Activated CD8-positive, alpha-beta T cell treated with anti-CD3 and anti-CD28 coated beads, Interleukin-2, amount 10 ng/mL, durations not matched to agents 7 days and 5 days (primary cell): ENCODE results near the gene PSPN. TPM values are rescaled to one million over a fixed set of nuclear protein-coding genes. Genes with fewer than 3 reads are reported as not detected.
A peak's percentile ranks its signal among the peaks of the same experiment; 100 is the strongest.

Experiments
- ATAC-seq: fragments of 150-1000 bp; cut with Tn5 transposase; one replicate; pipeline ENCODE4 v1.10.0; 2021; ENCODE audit warnings: moderate library complexity
- CTCF ChIA-PET: fragments of 350-600 bp; sonication (Branson Sonifier 250); formaldehyde crosslinking; loops from one replicate; lab custom pipeline; 2021; ENCODE audit warnings: antibody characterized with exemption; lab: Charles Lee
- POLR2A ChIA-PET: fragments of 350-600 bp; sonication (Branson Sonifier 250); formaldehyde crosslinking; loops from one replicate; lab custom pipeline; 2021; ENCODE audit warnings: antibody characterized with exemption; lab: Charles Lee
- DNase-seq: peaks from one replicate; pipeline ENCODE4 v3.0.0-alpha.2; 2020
- H3K27ac Mint-ChIP-seq: one replicate; pipeline ENCODE4 v1.8.0; 2021; ENCODE audit warnings: mild to moderate bottlenecking, mixed read lengths
- H3K27me3 Mint-ChIP-seq: one replicate; pipeline ENCODE4 v1.8.0; 2021; ENCODE audit warnings: low read depth, mixed read lengths
- H3K36me3 Mint-ChIP-seq: one replicate; pipeline ENCODE4 v1.8.0; 2021; ENCODE audit warnings: low read depth, mixed read lengths
- H3K4me1 Mint-ChIP-seq: one replicate; pipeline ENCODE4 v1.8.0; 2021; ENCODE audit warnings: low read depth, mixed read lengths
- H3K4me3 Mint-ChIP-seq: one replicate; pipeline ENCODE4 v1.8.0; 2021; ENCODE audit warnings: mild to moderate bottlenecking, mixed read lengths
- H3K9me3 Mint-ChIP-seq: one replicate; pipeline ENCODE4 v1.8.0; 2022; ENCODE audit warnings: mixed read lengths; ENCODE audit not compliant: insufficient read depth
- total RNA-seq, 2 experiments: library from RNA; stranded (reverse); gene quantifications; one replicate each; pipeline ENCODE4 v1.2.3, GENCODE V29; 2021

Gene PSPN
- total RNA-seq, 2 experiments from 2014 or later, result 2.1 to 2.6 TPM

DNA sequence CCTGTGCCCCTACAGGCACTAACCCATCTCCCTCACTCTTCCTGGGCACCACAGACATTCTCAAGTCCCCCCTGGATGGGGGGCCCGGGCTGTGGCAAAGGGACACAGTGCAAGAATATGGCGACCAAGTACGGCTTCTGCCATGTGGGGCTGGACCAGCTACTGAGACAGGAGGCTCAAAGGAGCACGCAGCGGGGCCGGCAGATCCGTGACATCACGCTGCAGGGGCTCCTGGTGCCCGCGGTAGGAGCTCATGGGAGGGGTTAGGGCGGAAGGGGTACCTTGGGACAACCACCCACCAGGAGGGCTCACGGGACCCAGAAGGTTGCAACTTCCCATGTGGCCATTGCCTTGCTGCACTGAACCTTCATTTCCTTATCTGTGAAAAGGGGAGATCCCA lies 20.6 kb upstream of the PSPN start:
- ATAC-seq, result no peak
- H3K36me3 Mint-ChIP-seq, result peaks cover 14% of the 10 kb centered on the region
- no peak overlapping the region for H3K27ac Mint-ChIP-seq
- peaks cover 28% of the 10 kb centered on the region for H3K4me1 Mint-ChIP-seq
- POLR2A ChIA-PET, result no interaction called here
- CTCF ChIA-PET, result interaction anchor here (0.7 kb wide), 1 partner anchor 110 kb away, joined by 3 read pairs; no protein-coding TSS in a partner anchor
- H3K27me3 Mint-ChIP-seq, result no peaks in the 10 kb centered on the region
- DNase-seq, result no peak
- H3K4me3 Mint-ChIP-seq, result no peak overlapping the region
- no peaks in the 10 kb centered on the region for H3K9me3 Mint-ChIP-seq

DNA sequence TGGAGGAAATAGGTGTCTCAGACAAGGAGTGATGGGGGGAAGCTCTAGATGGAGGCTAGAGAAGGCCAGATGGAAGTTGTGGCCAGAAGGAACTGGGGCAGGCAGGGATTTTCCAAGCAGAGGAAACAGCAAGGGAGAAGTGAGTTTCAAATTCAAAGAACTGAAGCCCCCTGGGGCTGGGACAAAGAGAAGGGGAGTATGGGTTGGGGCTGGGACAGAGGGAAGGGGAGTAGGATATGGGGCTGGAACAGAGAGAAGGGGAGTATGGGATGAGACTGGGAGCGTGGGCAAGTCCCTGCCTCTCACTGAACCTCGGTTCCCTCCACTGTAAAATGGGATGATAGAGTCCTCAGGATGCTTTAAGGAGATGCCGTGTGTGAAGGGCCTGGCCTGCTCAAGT lies 19.1 kb upstream of the PSPN start:
- CTCF ChIA-PET, result no interaction called here
- ATAC-seq (no peak), DNase-seq (no peak)
- Mint-ChIP-seq H3K27ac (peak overlapping the region; percentile 72), H3K9me3 (no peaks in the 10 kb centered on the region), H3K4me3 (peak overlapping the region; percentile 96), H3K36me3 (peaks cover 21% of the 10 kb centered on the region), H3K27me3 (no peaks in the 10 kb centered on the region), H3K4me1 (peaks cover 28% of the 10 kb centered on the region)
- POLR2A ChIA-PET, result no interaction called here

DNA sequence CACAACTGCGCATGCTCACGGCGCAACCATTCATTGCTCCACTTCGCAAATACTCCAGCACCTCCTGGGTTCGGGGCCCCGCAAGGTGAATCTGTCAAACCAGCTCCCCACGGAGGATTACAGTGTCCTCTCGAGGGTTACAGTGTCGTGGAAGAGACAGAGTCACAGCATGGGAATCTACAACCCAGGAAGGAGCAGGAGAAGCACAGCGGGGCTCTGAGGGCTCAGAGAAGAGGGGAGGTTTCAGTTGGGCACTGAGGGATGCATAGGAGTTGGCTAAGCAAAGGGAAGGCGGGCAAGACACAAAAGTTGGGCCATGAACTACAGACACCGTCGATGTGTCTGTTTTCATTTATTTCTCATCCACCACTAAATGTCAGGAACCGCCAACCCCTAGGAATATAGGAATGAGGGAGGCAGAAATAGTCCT lies 18.3 kb upstream of the PSPN start:
- DNase-seq, result peak; percentile 82

DNA sequence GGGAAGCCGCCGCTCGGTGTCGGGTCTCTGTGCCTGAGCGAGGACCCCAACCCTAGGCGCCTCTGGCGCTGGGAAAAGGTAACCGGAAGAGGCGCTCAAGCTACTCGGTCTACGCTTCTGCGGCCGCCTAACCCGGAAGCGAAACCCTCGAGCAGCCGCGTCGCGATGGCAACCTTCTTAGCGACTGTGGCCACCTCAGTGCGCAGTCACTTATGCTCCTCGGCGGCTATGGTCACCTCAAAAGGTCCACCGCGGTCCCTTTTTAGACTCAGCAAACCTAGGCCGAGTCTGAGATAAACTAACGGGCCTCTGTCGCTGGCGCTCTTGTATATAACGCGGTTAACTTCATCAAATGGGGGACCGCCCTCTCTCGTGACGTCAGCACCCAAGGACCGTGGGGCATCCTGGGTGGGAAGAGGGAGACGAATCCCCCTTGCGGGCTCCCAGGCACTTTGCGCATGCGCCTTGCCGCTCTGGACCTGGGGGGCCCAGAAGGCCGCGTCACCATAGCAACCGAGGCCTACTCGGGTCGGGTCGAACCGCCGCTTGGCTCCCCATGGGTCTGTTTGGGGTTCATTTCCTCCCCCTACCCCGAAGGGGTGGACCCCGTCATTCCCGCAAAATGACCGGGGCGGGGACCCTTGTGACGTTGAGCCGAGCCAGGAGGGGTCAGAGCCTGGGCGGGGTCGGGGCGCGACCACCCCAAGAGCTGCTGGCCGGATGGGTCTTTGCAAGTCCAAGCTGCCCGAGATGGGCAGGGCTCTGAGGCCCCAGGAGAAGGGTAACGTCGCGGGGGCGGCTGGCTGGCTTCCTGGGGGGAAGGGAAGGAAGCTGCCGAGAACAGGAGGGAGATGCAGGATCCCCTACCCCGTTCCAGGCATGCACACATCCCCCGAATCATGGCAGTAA lies 17.6 kb upstream of the PSPN start, which contains the start of gene GTF2F1:
Gene GTF2F1 (minus strand): TSS at position 91 of the 909 bp plus-strand sequence. CDS start 169 bp downstream, outside the sequence.
- Mint-ChIP-seq H3K27ac (peak within 1 kb of the TSS; percentile 96), H3K27me3 (no peaks in the 10 kb centered on the region), H3K4me1 (peaks cover 28% of the 10 kb centered on the region), H3K36me3 (peaks cover 29% of the 10 kb centered on the region), H3K4me3 (peak within 1 kb of the TSS; percentile 96), H3K9me3 (no peaks in the 10 kb centered on the region)
- POLR2A ChIA-PET, result interaction anchor here (0.7 to 2.1 kb wide), 4 partner anchors 10 to 31 kb away, joined by 3 to 9 read pairs (median 6); partner anchors contain the start of genes ALKBH7 and KHSRP
- peak; percentile 82 for ATAC-seq
- DNase-seq, result peak; percentile 96
- CTCF ChIA-PET, result interaction anchor here (1.1 to 1.6 kb wide), 2 partner anchors 21 to 31 kb away, joined by 3 to 4 read pairs; partner anchors contain the start of gene ALKBH7

More for the DNA sequence above, 18.3 kb upstream of the PSPN start:
- ChIA-PET CTCF (interaction anchor here (1.1 to 1.6 kb wide), 2 partner anchors 21 to 31 kb away, joined by 3 to 4 read pairs; partner anchors contain the start of gene ALKBH7), POLR2A (interaction anchor here (1.2 to 2.1 kb wide), 3 partner anchors 9 to 31 kb away, joined by 3 to 9 read pairs (median 7); partner anchors contain the start of genes ALKBH7 and KHSRP)
- Mint-ChIP-seq H3K4me1 (peaks cover 28% of the 10 kb centered on the region), H3K27me3 (no peaks in the 10 kb centered on the region), H3K4me3 (peak overlapping the region; percentile 96), H3K36me3 (peaks cover 26% of the 10 kb centered on the region), H3K9me3 (no peaks in the 10 kb centered on the region), H3K27ac (peak overlapping the region; percentile 96)
- ATAC-seq, result no peak

DNA sequence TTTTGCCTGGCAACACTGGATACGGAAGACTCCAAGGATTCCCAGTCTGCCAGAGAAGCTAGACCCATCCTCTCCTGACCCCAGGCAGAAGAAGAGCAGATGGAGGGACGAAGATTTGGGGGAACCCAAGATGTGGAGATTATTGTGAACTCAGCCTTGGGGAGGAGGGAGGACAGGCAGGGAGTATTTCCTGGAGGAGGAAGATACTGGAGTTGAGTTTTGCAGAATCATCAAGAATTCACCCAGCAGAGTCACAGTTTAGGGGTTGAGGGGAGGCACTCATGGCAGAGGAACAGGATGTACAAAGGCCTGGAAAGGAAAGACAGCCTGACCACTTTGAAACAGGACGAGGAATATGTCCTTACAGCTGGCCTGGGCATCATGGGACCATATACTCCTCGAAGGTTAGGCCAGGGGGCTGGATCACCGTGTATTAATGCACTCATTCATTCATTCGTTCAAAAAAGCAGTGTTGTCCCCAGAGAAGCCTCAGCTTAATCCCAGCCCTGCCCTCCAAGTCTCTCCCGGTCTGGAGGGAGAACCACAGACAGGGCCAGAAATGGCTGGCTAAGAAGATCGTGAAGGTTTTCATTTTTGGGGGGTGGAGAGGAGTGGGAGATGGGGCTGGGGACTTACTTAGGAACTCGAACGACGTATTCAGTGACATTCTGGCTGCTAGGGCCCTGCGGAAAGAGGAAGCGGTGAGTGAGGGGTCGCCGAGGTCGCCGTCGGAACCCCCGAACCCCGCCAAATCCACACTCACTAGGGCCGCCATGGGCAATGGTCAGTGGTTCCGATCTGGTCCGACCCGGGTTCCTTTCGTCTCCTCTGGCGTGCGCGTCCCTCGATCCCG lies 16.7 kb upstream of the PSPN start:
- POLR2A ChIA-PET, result interaction anchor here (0.7 to 2.1 kb wide), 3 partner anchors 20 to 32 kb away, joined by 4 to 9 read pairs (median 7); partner anchors contain the start of genes ALKBH7 and KHSRP

DNA sequence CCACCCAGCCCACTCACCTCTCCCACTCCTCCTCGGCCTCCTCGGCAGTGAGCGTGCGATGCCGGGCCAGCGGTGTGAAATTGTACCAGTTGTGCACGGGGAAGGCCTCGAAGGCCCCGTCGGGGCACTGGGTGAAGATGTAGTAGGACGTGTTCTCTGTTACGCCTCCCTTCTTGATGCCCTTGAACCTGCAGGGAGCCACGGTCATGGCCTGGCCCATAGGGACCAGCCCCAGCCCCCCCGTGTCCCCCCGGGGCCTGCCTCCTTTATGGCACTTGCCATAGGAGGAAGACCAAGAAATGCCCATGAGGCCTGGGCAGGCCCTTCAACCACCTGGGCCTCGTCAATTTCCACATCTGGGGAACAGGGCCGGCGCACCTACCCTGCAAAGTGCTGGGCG lies 11.6 kb upstream of the PSPN start:
- H3K9me3 Mint-ChIP-seq, result no peaks in the 10 kb centered on the region
- no peak overlapping the region for H3K4me3 Mint-ChIP-seq
- no peaks in the 10 kb centered on the region for H3K27me3 Mint-ChIP-seq
- no peak for DNase-seq
- ATAC-seq, result no peak
- H3K27ac Mint-ChIP-seq, result no peak overlapping the region
- peaks cover 61% of the 10 kb centered on the region for H3K36me3 Mint-ChIP-seq
- ChIA-PET POLR2A (no interaction called here), CTCF (interaction anchor here (1.5 kb wide), 1 partner anchor 10 kb away, joined by 3 read pairs; no protein-coding TSS in a partner anchor)
- H3K4me1 Mint-ChIP-seq, result peaks cover 14% of the 10 kb centered on the region

More for the DNA sequence above, 16.7 kb upstream of the PSPN start:
- Mint-ChIP-seq H3K4me1 (peaks cover 30% of the 10 kb centered on the region), H3K27me3 (no peaks in the 10 kb centered on the region), H3K36me3 (peaks cover 35% of the 10 kb centered on the region), H3K4me3 (peak overlapping the region; percentile 96), H3K9me3 (no peaks in the 10 kb centered on the region), H3K27ac (peak overlapping the region; percentile 96)
- peak; percentile 5 for ATAC-seq
- no peak for DNase-seq
- CTCF ChIA-PET, result interaction anchor here (1.1 to 1.6 kb wide), 2 partner anchors 20 to 30 kb away, joined by 3 to 4 read pairs; partner anchors contain the start of gene ALKBH7

DNA sequence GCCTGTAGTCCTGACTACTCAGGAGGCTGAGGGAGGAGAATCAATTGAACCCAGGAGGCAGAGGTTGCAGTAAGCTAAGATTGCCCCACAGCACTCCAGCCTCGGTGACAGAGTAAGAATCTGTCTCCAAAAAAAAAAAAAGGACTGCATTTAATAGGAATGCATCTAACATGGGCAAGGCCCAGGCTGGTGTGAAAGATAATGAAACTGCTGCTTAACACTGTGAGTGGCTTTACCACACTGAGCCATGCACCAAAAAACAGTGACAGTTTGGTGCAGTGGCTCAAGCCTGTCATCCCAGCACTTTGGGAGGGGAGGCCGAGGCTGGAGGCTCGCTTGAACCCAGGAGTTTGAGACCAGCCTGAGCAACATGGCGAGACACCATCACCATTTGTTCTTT lies 8.6 kb upstream of the PSPN start:
- CTCF ChIA-PET, result no interaction called here
- ATAC-seq, result no peak
- DNase-seq, result no peak
- Mint-ChIP-seq H3K27me3 (no peaks in the 10 kb centered on the region), H3K4me1 (peaks cover 2% of the 10 kb centered on the region), H3K4me3 (no peak overlapping the region), H3K27ac (no peak overlapping the region), H3K9me3 (no peaks in the 10 kb centered on the region), H3K36me3 (peaks cover 66% of the 10 kb centered on the region)
- POLR2A ChIA-PET, result no interaction called here

DNA sequence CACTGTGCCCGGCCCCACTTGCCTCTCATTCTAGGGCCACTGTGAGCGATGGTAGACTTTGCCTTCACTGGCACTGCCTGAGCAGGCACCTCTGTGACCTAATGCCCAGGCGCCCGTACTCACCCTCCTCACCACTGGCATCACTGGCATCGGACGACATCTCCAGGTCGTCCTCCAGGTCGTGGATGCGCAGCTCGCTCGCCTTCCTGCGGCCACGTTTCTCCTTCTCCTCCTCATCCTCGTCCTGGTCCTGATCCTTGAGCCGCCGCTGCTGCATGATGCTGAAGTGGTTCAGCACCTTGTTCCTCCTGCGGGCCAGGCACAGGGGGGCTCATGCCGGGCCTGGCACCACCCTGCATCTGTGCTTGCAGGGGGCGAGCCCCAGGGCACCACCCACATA lies 7.5 kb upstream of the PSPN start:
- Mint-ChIP-seq H3K27ac (no peak overlapping the region), H3K27me3 (no peaks in the 10 kb centered on the region), H3K4me1 (peaks cover under 1% of the 10 kb centered on the region), H3K9me3 (no peaks in the 10 kb centered on the region), H3K36me3 (peaks cover 62% of the 10 kb centered on the region), H3K4me3 (no peak overlapping the region)
- no peak for DNase-seq
- CTCF ChIA-PET, result no interaction called here
- POLR2A ChIA-PET, result interaction anchor here (0.9 kb wide), 1 partner anchor 22 kb away, joined by 3 read pairs; the partner anchor contains the start of gene CLPP
- ATAC-seq, result no peak

DNA sequence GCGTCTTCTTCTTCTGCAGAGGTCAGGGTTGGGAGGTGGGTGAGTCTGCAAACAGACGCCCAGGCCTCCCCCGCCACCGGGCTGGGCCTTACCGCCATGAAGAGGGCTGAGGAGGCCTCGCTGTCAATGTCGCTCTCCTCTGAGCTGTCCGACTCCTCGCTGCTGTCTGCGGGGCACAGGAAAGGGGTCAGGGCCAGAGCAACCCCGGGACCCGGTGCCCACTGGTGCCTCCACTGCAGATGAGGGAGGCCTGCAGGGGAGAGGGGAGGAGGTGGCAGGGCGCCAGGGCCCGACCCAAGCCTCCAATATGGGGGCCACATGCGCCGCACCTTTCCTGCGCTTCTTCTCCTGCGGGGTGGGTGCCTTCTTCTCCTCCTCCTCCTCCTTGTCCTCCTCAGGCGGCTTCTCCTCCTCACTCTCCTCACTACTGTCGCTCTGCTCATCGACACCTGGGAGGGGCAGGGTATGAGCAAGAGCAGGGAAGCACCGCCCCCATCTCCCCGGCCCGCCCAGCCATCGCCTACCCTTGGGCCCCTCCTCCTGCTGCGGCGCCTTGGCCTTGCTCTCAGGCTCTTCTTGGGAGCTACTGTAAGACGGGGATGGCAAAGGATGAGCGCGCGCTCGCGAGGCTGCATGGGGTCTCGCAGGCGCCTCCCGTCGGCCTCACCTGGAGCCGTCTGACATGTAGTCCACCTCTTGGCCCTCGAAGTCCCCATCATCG lies 5.5 kb upstream of the PSPN start:
- ChIA-PET POLR2A (no interaction called here), CTCF (no interaction called here)
- Mint-ChIP-seq H3K4me1 (no peaks in the 10 kb centered on the region), H3K4me3 (no peak overlapping the region), H3K27ac (no peak overlapping the region), H3K27me3 (no peaks in the 10 kb centered on the region), H3K9me3 (no peaks in the 10 kb centered on the region), H3K36me3 (peaks cover 47% of the 10 kb centered on the region)
- DNase-seq (no peak), ATAC-seq (no peak)

DNA sequence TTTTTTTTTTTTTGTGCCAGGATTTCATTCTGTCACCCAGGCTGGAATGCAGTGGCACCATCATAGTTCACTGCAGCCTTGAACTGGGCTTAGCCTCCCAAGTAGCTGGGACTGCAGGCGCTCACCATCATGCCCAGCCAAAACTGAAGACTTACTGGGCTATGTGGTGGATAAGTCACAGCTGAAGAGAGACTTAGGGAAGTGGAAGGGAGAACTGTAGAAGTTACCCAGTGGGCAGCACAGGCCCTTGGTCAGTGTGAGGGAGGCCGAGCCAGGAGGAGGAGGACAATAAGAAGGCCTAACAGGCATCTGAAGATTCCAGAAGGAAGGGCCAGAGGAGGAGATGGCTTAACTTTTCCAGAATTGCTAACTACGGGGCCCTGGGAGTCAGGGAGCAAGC lies 4.0 kb upstream of the PSPN start:
- ATAC-seq (no peak), DNase-seq (no peak)
- ChIA-PET POLR2A (no interaction called here), CTCF (no interaction called here)
- Mint-ChIP-seq H3K27me3 (no peaks in the 10 kb centered on the region), H3K4me3 (no peak overlapping the region), H3K4me1 (peaks cover 2% of the 10 kb centered on the region), H3K27ac (no peak overlapping the region), H3K9me3 (no peaks in the 10 kb centered on the region), H3K36me3 (peaks cover 40% of the 10 kb centered on the region)
